GM19324 (cell line): ENCODE data around the gene PSMD12.
"Not testable (repeated sequence)": the region's sequence is repeated elsewhere in the genome, so short reads cannot be mapped to it uniquely, and the experiment has no call there.

Experiments used
- ATAC-seq: cut with Tn5 transposase; IDR thresholded peaks from one replicate; pipeline ENCODE4 v1.9.1; 2021; ENCODE audit warnings: mild to moderate bottlenecking, moderate library complexity; ENCODE audit not compliant: unreplicated experiment, low FRiP score

The PSMD12 gene

GRCh38 chr17:67316781-67317180 lies 49.6 kb downstream of the PSMD12 start:
- ATAC-seq, result no peak

- no peak for ATAC-seq
Measured at GRCh38 chr17:67315865-67316264, 50.5 kb downstream of the PSMD12 start.

- ATAC-seq, result no peak
Measured at GRCh38 chr17:67312265-67312664, 54.1 kb downstream of the PSMD12 start.

DNA sequence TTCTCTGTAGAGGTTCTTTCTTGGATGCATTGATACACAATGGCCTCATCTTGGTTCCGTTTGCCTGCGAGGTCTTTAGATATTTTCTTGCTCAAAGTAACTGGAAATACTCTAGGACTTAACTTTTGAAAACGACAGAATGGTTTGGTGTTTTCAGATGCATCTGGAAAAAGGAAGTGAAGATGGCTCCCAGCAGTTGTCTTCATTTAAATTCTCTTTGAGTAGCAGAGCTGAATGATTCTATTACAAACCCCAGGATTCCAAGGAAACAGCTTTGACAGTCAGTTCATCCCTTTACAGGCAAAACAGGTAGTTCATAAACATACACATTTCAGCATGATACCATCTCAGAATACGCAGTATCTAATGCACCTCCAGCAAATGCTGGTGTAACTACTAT lies 54.8 kb downstream of the PSMD12 start:
- ATAC-seq, result no peak

DNA sequence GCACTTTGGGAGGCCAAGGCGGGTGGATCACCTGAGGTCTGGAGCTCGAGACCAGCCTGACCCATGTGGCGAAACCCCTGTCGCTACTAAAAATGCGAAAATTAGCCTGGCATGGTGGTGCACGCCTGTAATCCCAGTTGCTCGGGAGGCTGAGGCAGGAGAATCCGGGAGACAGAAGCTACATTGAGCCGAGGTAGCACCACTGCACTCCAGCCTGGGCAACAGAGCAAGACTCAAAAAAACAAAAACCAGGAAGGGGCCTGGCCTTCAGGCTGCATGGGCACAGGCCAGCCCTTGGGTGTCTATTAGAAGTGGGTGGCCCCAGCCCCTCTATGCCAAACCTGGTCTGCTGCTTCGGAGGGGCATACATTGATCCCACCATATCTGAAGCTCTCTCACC lies 56.0 kb downstream of the PSMD12 start:
- no peak for ATAC-seq

- not testable (repeated sequence) for ATAC-seq
Measured at GRCh38 chr17:67305446-67306235, 60.7 kb downstream of the PSMD12 start.

DNA sequence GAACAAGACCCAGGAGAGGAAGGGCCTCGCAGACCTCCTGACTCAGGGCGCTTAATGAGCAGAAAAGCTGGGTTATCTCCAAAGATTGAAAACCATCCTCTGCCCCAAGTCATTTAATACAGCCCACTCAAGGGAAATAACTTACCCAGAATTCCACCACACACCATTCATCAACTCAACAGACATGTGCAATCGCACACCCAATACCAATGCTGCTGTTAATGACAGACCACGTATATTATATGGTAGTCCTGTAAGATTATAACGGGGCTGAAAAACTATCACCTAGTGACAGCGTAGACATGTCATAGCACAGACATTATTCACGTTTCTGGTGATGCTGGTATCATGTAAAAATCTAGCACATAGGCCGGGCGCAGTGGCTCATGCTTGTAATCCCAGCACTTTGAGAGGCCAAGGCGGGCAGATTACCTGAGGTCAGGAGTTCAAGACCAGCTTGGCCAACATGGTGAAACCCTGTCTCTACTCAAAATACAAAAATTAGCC lies 68.9 kb downstream of the PSMD12 start:
- no peak for ATAC-seq

DNA sequence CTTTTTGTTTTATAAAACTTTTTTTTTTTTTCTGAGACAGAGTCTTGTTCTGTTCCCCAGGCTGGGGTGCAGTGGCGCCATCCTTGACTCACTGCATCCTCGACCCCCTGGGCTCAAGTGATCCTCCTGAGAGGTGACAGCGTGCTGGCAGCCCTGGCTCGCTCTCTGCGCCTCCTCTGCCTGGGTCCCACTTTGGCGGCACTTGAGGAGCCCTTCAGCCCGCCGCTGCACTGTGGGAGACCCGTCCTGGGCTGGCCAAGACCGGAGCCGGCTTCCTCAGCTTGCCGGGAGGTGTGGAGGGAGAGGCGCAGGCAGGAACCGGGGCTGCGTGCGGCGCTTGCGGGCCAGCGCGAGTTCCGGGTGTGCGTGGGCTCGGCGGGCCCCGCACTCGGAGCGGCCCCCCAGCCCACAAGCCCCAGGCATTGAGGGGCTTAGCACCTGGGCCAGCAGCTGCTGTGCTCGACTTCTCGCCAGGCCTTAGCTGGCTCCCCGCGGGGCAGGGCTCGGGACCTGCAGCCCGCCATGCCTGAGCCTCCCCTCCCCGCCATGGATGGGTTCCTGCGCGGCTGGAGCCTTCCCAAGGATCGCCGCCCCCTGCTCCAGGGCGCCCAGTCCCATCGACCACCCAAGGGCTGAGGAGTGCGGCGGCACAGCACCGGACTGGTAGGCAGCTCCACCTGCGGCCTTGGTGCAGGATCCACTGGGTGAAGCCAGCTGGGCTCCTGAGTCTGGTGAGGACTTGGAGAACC lies 71.8 kb downstream of the PSMD12 start:
- no peak for ATAC-seq

DNA sequence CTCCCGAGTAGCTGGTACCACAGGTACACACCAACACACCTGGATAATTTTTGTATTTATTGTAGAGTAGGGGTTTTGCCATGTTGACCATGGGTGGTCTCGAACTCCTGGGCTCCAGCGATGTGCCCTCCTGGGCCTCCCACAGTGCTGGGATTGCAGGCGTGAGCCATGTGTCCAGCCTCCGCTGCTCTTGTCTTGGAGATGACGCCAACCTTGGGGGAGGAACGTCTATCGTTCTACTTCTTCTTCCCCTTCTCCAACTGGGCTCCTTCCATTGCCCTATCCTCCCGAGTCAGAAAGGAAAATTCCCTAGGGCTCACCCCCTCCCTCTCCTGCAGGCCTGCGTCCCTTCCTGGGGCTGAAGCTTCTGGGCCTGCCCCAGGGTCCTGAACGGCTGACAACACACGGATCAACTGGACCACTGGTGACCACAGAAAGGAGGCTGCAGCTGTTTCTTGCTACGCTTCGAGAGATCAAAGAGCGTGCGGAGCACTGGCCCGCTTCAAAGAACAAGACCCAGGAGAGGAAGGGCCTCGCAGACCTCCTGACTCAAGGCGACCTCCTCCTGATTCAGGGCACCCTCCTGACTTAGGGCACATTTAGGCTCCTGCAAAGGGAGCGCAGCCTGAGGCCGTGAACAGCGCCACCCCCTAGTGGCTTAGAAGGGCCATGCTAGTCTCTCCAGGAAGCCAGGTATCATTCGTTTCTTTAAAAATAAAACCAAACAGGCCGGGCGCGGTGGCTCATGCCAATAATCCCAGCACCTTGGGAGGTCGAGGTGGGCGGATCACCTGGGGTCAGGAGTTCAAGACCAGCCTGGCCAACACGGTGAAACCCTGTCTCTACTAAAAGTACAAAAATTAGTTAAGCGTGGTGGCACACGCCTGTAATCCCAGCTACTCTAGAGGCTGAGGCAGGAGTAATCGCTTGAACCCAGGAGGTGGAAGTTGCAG lies 72.8 kb downstream of the PSMD12 start:
- peak; percentile 66 for ATAC-seq

DNA sequence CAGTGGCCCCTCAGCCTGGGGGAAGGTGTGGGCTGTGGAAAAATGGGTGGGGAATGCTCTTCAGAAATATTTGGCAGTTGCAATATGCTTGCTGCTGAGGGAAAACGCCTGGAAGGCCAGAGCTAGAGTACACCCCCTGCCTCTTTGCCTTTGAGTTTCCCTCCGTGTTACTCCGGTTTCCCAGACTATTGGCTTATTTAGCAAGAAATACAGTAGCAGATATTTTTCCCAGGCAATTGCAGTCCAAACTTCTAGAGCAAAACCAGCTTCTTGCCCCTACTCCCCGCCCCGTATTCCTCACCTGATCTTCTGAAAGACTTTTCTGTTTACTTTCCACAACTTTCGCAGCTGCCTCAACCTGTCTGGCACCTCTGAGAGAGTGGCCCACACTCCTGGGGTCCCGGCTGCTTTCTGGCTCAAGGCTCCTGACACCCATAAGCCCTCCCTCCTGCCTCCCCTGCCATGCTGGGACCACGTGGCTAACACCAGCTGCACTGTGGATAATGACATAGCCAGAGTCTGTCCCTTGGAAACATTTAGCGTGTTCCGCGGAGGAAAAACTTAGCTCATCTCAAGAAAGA lies 75.6 kb downstream of the PSMD12 start:
- no peak for ATAC-seq

DNA sequence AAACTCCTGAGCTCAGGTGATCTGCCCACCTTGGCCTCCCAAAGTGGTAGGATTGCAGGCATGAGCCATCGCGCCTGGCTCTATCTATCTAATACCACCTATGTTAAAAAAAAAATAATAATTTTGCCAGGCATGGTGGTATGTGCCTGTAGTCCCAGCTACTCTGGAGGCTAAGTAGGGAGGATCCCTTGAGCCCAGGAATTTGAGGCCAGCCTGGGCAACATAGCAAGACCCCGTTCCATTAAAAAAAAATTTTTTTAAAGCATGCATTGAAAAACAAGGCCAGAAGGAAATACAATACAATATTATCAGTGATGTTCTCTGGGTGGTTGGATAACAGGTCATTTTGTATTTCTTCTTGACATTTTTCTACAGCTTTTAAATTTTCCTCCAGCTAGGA lies 76.1 kb downstream of the PSMD12 start:
- no peak for ATAC-seq

DNA sequence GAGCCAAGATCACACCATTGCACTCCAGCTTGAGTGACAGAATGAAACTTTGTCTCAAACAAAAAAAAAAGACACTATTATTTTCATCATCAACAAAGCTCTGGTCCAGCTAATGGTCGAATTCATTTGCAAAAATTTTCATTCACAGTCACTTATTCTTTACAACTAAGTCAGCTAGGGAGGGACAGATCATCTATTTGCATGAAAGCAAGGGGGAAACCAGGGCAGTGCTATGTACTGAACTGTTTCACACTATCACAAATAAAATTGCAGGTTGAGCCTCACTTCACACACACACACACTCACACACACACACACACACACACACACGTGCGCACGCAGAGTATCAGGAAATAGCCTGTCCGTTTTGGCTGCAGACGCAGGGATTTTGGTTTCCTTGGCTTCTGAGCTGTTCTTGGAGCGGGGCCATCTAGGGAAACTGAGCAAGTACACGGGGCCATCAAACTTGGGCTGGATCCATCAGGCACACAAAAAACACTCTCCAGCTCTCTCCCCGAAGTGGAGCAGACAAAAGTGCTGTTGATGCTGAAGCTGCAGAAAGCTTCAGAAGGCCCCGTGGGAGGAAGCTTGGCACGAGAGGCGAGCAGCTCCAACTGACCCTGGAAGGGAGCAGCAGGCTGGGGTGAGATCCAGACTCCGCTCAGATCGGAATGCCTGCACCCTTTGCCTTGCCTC lies 77.0 kb downstream of the PSMD12 start:
- no peak for ATAC-seq
